ENCODE measurements around the gene SPRY4. TPM values are rescaled to one million over a fixed set of nuclear protein-coding genes. Genes with fewer than 3 reads are reported as not detected.

Gene SPRY4
- total and polyA plus RNA-seq, 2 of the 13 experiments (the other 11 are each of a cell fraction or from before 2014, with no cell fraction given), result 8.9 to 17.8 TPM

GRCh38 chr5:142353071-142353472 is 28.3 kb upstream of the SPRY4 start (continued):
- TF ChIP-seq ZNF318 (CRISPR knock-in tag; IDR thresholded peaks at IDR 0.05) (no peak), ZNF737 (CRISPR knock-in tag; IDR thresholded peaks at IDR 0.05; ENCODE audit: borderline replicate concordance) (no peak), ZBTB14 (CRISPR knock-in tag; IDR thresholded peaks at IDR 0.05) (no peak), GABPB1 (CRISPR knock-in tag; IDR thresholded peaks at IDR 0.05) (no peak), TFDP1 (CRISPR knock-in tag; IDR thresholded peaks at IDR 0.05; ENCODE audit: borderline replicate concordance) (peak; percentile 22; the same call in 1 of the 2 replicates), MYPOP (CRISPR knock-in tag; IDR thresholded peaks at IDR 0.05) (no peak), ZXDC (CRISPR knock-in tag; IDR thresholded peaks at IDR 0.05) (no peak), DNMT1 (CRISPR knock-in tag; IDR thresholded peaks at IDR 0.05) (no peak), KDM5A (IDR thresholded peaks at IDR 0.05; ENCODE audit: borderline replicate concordance, low read length) (no peak), ZNF788 (CRISPR knock-in tag; IDR thresholded peaks at IDR 0.05; ENCODE audit: borderline replicate concordance) (no peak)

Measured in HepG2 (cell line).